NCI-H146 treated with DMSO at 0.1 percent for 48 hours (cell line): ENCODE data around the gene TPP1.

Experiments used
- DNase-seq: peaks from one replicate; lab custom pipeline; 2025; ENCODE audit not compliant: unreplicated experiment; lab: John Stamatoyannopoulos, UW

TPP1 gene

GRCh38 chr11:6565988-6566703, 53.1 kb downstream of the TPP1 start:
- no peak for DNase-seq

- no peak for DNase-seq
Measured at GRCh38 chr11:6565325-6565724, 53.9 kb downstream of the TPP1 start.

- DNase-seq: no peak
Measured at GRCh38 chr11:6563667-6564066, 55.6 kb downstream of the TPP1 start.

- DNase-seq: no peak
Measured at GRCh38 chr11:6563121-6563619, 56.1 kb downstream of the TPP1 start.
